NT2/D1 (cell line): ENCODE results near the gene NDOR1.
A peak's percentile ranks its signal among the peaks of the same experiment; 100 is the strongest.

Experiments used
- SUZ12 ChIP-seq: IDR thresholded peaks from 2 replicates; pipeline ENCODE4 v1.6.1; 2011; ENCODE audit not compliant: insufficient read length, insufficient read depth; ENCODE audit errors: extremely low read depth
- YY1 ChIP-seq: IDR thresholded peaks from 2 replicates; pipeline ENCODE4 v1.6.1; 2011; ENCODE audit not compliant: insufficient read length, insufficient read depth
- ZNF274 ChIP-seq: IDR thresholded peaks from 2 replicates; pipeline ENCODE4 v1.6.1; 2011; ENCODE audit warnings: mild to moderate bottlenecking, low read depth, low read length

- peak; percentile 75 for TF ChIP-seq YY1
- TF ChIP-seq SUZ12 = no peak
- TF ChIP-seq ZNF274 = no peak
Measured at GRCh38 chr9:137205126-137206069, at the start of gene NDOR1, which contains the start of gene TMEM203.
